Kidney (tissue), 14 donors: ENCODE measurements around the gene UNC5A. TPM values are rescaled to one million over a fixed set of nuclear protein-coding genes. Genes with fewer than 3 reads are reported as not detected.

ENCODE experiments used
- DNase-seq, 5 donors: peaks; one replicate each; pipeline ENCODE4 v3.0.0-alpha.2; 2013 to 2020
- FAIRE-seq: peaks from 2 replicates; lab custom pipeline; 2012; peaks lifted over from hg19 to GRCh38; lab: Jason Lieb, UNC
- H3K27ac ChIP-seq, 2 donors: one replicate each; pipeline ENCODE4 v1.7.0; 2013; ENCODE audit warnings: low read depth in 2 of 2, low read length in 2 of 2, inconsistent platforms in 1 of 2
- H3K27me3 ChIP-seq: one replicate; pipeline ENCODE4 v1.7.1; 2013; ENCODE audit warnings: low read length, inconsistent platforms; ENCODE audit not compliant: control insufficient read depth, insufficient read depth
- H3K36me3 ChIP-seq, 3 donors: one replicate each; pipeline versions ENCODE4 v1.7.0 to v1.7.1; 2013; ENCODE audit warnings: low read length in 3 of 3, control low read depth in 1 of 3, inconsistent platforms in 1 of 3; ENCODE audit not compliant: insufficient read depth in 3 of 3, control insufficient read depth in 2 of 3
- H3K4me1 ChIP-seq, 3 donors: one replicate each; pipeline versions ENCODE4 v1.7.0 to v1.7.1; 2013; ENCODE audit warnings: low read length in 3 of 3, inconsistent platforms in 1 of 3, low read depth in 1 of 3; ENCODE audit not compliant: control insufficient read depth in 2 of 3, insufficient read depth in 2 of 3
- H3K4me3 ChIP-seq, 3 donors: one replicate each; pipeline versions ENCODE4 v1.7.0 to v1.8.1; 2013; ENCODE audit warnings: low read length in 3 of 3, control low read depth in 1 of 3, inconsistent platforms in 1 of 3
- H3K9ac ChIP-seq, 3 donors: one replicate each; pipeline versions ENCODE4 v1.7.0 to v1.7.1; 2013; ENCODE audit warnings: low read length in 3 of 3, control low read depth in 1 of 3, inconsistent platforms in 1 of 3
- H3K9me3 ChIP-seq, 3 donors: one replicate each; pipeline versions ENCODE4 v1.7.0 to v1.7.1; 2013; ENCODE audit warnings: low read length in 3 of 3, control low read depth in 1 of 3, inconsistent platforms in 1 of 3; ENCODE audit not compliant: control insufficient read depth in 2 of 3, insufficient read depth in 1 of 3
- intact Hi-C: fragments of 100-400 bp; cut with DNase I; formaldehyde crosslinking; loops from one replicate; pipeline ENCODE4 v1.11.1; 2022
- polyA plus RNA-seq: library from polyadenylated mRNA; stranded (reverse); fragments of 350-450 nt; fragmentation: Illumina TruSeq; extraction: RNeasy Lipid Tissue Mini Kit (QIAGEN cat#74804); gene quantifications from one replicate; pipeline ENCODE4 v1.2.3, GENCODE V29; 2014; ENCODE audit warnings: low read depth, low replicate concordance; ENCODE audit not compliant: insufficient read depth
- total RNA-seq: library from RNA; stranded (reverse); fragmentation: NEBNext Ultra II Directional; extraction: Animal tissue kit (Norgen Biotek cat#: 25700); gene quantifications from one replicate; pipeline ENCODE4 v1.2.1, GENCODE V29; 2021
- TF ChIP-seq, protein P1 (sequence below): IDR thresholded peaks from 3 replicates; pipeline ENCODE4 v1.5.1; 2012; ENCODE audit warnings: mild to moderate bottlenecking, moderate library complexity, borderline replicate concordance; ENCODE audit not compliant: insufficient read depth; ENCODE audit errors: extremely low read depth
- donor health status: control.
- donor health status: control.
- donor health status: control.
- donor health status: control.
- donor health status: control.
- donor health status: DM: yes; HTN: yes; CAD: no.
- donor health status: Normal renal cell carcinoma (clear cell type).

Gene UNC5A
- total and polyA plus RNA-seq, 2 donors from 2014 or later, result 1.5 TPM; not detected in 1

DNA sequence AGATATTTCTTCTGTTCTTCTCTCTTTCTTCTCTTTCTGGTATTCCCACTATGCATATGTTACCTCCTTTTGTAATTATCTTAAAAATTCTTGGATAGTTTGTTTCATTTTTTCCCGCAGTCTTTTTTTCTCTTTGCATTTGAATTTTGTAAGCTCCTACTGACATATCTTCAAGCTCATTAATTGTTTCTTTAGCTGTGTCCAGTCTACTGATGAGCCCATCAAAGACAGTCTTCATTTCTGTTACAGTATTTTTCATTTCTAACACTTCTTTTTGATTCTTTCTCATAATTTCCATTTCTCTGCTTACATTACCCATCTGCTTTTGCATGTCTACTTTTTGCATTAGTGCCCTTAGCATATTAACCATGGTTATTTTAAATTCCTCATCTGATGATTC lies 44.7 kb upstream of the UNC5A start:
- no peak for DNase-seq
- Histone ChIP-seq H3K9me3 (peaks cover 0 to 14% (median 0%) of the 10 kb centered on the region in 3 donors), H3K27ac (no peak overlapping the region), H3K4me3 (no peak overlapping the region), H3K9ac (no peak overlapping the region), H3K27me3 (no peaks in the 10 kb centered on the region), H3K4me1 (no peaks in the 10 kb centered on the region), H3K36me3 (no peaks in the 10 kb centered on the region)
- intact Hi-C loops, result no loop called here
- TF ChIP-seq, protein P1, sequence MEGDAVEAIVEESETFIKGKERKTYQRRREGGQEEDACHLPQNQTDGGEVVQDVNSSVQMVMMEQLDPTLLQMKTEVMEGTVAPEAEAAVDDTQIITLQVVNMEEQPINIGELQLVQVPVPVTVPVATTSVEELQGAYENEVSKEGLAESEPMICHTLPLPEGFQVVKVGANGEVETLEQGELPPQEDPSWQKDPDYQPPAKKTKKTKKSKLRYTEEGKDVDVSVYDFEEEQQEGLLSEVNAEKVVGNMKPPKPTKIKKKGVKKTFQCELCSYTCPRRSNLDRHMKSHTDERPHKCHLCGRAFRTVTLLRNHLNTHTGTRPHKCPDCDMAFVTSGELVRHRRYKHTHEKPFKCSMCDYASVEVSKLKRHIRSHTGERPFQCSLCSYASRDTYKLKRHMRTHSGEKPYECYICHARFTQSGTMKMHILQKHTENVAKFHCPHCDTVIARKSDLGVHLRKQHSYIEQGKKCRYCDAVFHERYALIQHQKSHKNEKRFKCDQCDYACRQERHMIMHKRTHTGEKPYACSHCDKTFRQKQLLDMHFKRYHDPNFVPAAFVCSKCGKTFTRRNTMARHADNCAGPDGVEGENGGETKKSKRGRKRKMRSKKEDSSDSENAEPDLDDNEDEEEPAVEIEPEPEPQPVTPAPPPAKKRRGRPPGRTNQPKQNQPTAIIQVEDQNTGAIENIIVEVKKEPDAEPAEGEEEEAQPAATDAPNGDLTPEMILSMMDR, result no peak
- no peak for FAIRE-seq

DNA sequence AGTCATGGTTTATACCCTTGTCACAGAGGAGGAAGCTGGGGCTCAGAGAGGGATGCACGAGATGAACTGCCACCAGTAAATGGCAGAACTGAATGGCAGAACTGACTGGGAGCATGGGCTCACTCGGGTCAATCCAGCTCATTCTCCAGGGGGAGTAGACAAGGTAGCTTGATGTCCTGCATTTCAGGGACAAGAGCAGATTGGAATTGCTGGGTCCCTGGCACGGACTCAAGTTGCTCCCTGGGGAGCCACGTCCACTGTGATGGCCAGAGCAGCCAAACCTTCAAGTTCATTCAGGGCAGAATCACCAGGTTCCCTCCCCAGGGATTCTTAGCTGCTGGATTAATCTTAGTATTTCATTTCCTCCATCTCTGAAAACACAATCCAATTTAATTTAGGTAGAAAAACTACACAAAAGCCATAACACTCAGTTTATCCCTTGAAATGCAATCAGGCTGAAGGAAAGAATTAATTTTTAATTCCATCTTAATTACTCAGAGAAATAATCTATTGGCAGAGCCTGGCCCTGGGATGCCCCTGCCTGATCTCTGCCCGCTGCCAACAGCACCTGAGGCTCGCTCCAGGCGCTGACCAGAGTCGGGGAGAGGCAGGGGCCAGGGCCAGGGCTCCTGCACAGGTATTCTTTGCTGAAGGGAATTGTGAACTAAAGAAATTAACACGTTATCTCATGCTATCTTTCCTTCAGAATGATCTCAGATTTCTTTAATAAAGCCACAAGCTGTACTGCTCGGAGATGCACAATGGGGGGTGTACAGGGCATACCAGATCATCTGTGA lies 42.0 kb upstream of the UNC5A start:
- Histone ChIP-seq H3K4me1 (no peaks in the 10 kb centered on the region), H3K36me3 (no peaks in the 10 kb centered on the region), H3K9me3 (peaks cover 0 to 14% (median 0%) of the 10 kb centered on the region in 3 donors), H3K4me3 (no peak overlapping the region), H3K27me3 (no peaks in the 10 kb centered on the region), H3K9ac (no peak overlapping the region), H3K27ac (no peak overlapping the region)
- no peak for FAIRE-seq
- DNase-seq, result peak in 3 of 5 donors; percentile 3 to 29 (median 16)
- intact Hi-C loops, result no loop called here
- TF ChIP-seq, protein P1, result no peak

DNA sequence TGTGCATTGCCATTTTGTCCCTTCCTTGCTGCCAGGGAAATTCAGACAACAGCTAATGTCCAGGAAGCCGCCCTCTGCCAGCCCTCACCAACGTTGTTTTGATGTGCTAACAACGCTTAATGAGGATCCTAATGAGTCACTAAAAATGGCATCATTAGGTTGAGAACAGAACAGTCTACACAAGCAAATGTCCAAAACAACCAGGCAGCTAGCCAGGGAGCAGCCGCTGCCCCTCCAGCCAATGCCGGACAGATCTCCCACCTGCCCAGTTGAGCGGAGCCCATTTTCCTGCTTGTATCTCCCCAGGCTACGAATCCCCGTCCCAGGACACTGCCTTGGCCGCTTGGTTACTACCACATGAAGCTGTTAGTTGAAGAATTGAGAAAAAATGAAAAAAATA lies 40.4 kb upstream of the UNC5A start:
- no peaks in the 10 kb centered on the region for H3K36me3 ChIP-seq
- FAIRE-seq, result no peak
- DNase-seq, result peak in 2 of 5 donors; percentile 3 to 18
- intact Hi-C loops, result no loop called here
- H3K4me1 ChIP-seq, result no peaks in the 10 kb centered on the region
- no peak overlapping the region for H3K9ac ChIP-seq
- H3K4me3 ChIP-seq, result no peak overlapping the region
- TF ChIP-seq, protein P1, result no peak
- peaks cover 0 to 12% (median 0%) of the 10 kb centered on the region in 3 donors for H3K9me3 ChIP-seq
- H3K27ac ChIP-seq, result no peak overlapping the region
- no peaks in the 10 kb centered on the region for H3K27me3 ChIP-seq
